HG02610 (cell line): ENCODE data around the gene NQO2.
"Not testable (repeated sequence)": the region's sequence is repeated elsewhere in the genome, so short reads cannot be mapped to it uniquely, and the experiment has no call there.

Experiments
- ATAC-seq: cut with Tn5 transposase; IDR thresholded peaks from one replicate; pipeline ENCODE4 v1.9.1; 2021; ENCODE audit warnings: mild to moderate bottlenecking, moderate library complexity; ENCODE audit not compliant: unreplicated experiment

NQO2 gene

DNA sequence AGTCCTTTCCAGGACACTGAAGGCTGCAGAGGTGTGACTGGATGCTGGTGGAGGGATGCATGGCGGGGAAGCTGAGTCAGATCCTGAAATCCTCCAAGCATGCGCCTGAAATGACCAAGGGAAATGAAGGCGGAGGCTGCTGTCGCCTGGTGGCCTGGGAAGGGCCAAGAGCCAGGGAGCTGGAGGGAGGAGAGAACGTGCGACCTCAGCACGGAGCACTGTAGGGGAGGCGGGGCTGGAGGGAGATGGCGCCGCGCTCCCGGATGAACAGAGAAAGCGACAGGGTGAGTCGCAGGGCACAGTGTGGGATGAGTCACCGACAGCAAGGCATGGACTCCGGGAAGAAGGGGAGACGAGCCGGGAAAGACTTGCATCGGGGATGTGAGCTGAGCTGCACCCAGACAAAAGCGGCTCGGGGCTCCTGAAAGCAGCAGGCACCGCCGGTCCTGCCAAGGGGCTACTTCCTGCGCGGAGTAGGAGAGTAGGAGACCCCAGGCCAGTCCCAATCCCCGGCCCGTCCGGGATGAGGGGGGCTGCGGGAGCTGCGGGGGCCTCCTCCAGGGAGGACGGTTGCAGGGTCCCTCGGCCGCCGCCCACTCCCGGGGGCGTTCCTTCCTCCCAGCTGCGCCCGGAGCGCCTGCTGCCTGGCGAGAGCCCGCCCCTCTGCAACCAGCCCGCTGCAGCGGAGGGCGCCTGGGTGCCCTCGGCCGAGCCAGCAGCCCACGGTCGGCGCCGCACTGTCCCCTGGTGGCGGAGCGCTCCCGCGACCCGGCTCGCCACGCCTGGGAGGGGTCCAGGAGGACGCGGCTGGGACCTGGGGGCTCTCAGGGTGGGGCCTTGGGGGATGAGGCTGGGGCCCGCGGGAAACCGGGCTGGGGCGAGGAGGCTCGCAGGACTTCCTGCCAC is 11.0 kb upstream of the NQO2 start:
- ATAC-seq, result peak; percentile 55

DNA sequence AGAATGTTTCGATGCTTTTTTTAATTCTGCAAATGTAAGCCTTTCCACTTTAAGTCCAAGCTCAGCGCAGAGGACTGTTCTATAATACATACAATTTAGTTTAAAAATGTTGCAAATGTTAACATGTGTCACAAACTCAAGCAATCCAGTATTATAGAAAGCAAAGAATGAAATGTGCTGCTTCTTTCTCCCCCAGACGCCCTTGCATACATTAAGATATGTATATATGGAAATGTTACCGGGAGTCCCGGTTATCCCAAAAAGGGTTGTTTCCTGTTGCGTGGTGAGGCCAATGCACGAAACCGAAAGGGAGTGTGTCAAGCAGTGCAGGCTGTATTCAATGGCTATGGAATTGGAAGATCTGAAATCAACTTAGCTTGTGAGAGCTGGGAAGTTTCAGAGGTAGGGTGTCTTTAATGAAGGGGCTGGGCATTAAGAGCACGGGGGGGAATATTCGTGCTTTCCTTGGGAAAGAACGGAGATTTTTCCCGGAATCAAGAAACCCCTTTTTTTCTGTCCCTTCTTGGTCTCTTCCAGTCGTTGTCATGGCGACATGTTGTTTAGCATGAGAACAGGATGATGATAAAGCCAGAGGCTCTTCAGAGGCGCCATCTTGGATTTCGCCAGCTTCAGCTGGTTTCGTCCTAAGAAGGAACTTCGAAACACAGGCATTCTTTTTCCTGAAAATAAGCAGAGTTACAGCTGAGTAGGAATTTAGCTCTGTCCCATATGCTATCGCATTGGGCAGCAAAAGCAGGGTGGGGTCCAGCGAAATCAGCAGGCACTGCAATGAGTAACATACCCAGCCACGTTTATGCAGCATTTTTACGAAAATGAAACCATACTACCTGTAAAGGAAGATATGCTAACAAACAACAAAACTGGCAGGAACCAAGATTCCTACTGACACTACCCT is 10.1 kb upstream of the NQO2 start:
- ATAC-seq, result peak; percentile 72

DNA sequence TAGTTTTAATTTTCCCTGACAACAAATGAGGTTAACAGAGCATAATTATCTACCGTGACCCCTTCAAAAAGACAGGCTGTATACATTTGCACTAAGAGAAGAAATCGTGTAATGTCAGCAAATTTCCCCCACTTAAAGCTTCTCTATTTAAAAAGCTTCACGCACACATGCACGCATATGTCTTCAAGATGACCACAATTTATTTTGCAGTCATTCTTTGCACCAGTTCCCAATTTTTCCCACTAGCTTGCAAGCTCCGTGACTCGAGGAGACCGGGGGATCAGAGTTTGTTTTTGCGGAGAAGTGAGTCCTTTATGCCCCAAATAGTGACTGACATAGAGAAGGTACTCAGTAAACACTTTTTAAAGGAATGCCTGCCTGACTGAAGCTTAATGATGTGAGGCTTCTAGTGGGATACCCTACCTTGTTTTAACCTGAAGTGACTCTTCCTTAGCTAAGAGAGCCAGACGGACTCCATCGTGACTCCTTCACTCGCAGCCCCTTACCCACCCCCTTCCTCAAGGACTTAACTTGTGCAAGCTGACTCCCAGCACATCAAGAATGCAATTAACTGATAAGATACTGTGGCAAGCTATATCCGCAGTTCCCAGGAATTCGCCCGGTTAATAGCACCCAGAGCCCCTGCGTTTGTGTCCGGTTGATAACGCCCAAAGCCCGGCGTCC is 9.3 kb upstream of the NQO2 start:
- no peak for ATAC-seq

DNA sequence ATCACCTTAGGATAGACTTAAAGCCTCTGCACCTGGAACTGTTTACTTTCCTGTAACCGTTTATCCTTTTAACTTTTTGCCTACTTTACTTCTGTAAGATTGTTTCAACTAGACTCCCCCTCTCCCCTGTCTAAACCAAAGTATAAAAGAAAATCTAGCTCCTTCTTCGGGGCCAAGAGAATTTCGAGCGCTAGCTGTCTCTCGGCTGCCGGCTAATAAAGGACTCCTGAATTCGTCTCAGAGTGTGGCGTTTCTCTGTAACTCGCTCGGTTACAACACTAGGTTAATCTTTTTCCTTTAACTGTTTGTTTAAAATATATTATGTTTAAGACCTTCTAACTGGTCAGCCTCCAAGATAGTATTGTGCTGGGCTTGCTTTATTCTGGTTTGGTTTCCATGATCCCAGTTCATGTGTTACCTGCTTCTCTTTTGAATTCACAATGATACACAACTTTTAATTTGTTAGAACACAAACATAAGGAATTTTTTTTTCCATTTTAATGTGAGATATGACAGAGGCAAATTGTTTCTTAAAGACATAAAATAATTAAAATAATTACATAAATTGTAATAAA is 8.7 kb upstream of the NQO2 start:
- ATAC-seq, result no peak

DNA sequence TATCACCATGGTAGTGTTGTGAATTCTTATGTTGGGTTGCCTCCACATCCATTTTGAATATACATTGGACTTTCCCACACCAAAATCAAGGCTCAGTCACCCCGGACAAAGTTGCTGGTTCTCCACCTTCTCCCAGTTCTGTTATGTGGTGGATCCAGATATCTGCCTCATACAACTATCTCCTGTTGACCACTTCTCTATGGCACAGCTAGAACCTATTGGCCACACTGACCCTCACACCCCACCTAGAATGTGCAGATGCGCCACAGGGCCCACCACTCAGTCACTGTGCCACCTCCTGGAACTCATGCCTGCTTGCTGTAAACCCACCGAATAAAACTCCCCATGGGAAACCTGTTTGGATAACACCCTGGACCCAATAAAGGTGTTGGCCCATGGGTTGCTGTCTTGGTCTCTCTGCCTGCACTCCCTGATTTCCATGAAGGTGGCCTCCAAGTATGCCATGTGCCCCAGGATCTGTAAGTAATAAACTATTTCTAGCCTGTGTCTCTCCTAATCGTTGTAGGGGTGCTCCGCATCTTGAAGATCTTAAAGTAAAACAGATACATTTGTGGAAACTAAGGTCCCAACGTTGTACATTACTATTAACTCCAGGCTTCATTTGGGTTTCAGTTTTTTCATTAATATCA is 7.2 kb upstream of the NQO2 start:
- no peak for ATAC-seq

DNA sequence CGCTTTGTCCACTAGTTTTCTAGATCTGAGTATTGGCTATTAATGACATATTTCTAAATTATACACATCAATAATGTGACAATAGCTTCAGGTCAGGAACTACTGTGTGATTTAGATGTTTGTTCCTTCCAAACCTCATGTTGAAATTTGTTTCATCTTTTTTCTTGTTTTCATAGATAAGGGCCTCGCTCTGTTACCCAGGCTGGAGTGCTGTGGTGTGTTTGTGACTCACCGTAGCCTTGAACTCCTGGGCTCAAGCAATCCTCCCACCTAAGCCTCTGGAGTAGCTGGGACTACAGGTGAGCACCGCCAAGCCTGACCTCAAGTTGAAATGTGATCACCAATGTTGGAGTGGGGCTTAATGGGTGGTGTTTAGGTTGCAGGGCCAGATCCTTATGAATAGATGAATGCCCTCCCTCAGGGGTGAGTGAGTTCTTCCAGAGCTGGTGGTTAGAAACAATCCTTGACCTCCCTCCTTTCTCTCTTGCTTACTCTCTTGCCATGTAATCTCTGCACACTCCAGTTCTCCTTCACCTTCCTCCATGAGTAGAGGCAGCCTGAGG is 5.9 kb upstream of the NQO2 start:
- ATAC-seq, result no peak

DNA sequence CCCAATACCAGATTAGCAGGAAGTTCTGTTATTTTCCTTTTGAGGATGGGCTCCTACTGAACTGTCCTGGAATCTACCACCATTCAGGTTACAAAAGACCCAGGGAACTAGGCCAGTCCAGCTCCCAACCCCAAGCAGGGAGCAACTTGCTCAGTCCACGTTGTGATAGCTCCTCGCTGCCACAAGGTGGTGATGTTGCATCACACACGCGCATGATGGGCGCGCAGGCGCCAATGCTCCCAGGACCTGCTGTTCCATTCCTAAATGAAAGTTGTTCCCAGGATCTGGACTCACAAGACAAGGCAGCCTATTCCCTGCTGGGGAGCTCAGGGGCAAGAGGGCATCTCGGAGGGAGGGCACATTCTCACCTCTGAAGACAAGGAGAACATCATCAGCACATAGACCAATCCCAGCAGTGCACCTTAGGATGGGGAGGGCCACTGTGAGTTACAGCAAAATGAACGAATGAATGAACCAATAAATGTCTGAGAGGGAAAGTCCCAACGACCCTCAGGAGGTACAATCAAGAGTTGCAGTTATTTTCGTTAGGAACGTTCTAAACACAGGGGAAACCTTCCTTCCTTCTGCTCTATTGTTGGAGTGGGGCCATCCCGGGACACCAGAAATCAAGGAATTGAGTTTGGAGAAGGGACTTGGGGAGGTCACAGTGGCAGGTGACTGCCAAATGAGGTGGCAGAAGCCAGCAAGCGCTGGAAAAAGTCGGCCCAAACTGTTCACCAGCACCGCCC is 1.3 kb upstream of the NQO2 start:
- peak; percentile 36 for ATAC-seq

DNA sequence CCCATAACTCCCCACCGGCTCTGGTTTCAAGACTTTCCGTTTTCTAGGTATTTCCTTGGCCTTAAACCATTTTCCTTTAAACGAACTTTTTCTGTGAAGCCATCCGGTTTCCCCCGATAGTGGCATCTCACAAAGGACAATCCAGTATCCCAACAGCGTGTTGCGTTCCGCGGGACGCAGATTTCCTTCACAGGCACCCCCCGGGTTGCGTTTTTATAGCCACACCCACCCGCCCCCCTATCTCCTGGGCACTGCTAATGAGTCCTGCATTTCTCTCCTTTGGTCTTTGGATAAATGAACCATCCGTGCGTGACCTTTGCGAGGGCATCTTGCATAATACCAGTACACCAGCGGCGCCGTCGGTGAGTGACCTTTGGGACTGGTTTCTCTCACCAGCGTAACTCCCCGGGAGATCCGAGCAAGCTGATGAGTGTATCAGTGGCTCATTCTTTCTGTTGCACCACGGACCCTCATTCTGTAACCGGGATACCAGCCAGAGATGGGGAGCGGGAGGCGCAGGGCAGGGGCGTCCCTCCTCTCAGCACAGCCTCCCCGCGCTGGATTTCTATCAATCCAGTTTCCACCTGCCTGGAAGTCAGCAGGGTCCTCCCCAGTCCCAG is 586 bp upstream of the NQO2 start:
- ATAC-seq, result peak; percentile 18

DNA sequence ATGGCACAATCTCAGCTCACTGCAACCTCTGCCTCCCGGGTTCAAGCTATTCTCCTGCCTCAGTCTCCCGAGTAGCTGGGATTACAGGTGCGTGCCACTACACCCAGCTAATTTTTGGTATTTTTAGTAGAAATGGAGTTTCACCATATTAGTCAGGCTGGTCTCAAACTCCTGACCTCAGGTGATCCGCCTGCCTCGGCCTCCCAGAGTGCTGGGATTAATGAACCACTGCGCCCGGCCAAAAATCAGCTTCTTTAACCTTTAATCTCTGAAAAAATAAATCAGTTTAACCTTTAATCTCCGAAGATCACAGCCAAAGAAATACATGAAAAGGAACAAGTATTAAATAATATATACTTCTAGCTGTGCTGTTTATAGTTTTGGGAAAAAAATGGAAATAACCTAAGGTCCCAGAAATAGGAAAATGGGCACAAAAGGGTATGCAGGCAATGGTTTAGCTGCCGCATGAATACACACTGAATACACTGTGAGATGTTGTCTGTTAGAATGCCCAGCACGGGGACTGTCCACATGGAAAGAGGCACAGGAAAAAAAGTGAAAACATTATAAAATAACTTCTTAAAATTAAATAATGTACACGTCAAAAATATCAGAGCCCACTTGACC is 1.6 kb downstream of the NQO2 start:
- ATAC-seq, result no peak

DNA sequence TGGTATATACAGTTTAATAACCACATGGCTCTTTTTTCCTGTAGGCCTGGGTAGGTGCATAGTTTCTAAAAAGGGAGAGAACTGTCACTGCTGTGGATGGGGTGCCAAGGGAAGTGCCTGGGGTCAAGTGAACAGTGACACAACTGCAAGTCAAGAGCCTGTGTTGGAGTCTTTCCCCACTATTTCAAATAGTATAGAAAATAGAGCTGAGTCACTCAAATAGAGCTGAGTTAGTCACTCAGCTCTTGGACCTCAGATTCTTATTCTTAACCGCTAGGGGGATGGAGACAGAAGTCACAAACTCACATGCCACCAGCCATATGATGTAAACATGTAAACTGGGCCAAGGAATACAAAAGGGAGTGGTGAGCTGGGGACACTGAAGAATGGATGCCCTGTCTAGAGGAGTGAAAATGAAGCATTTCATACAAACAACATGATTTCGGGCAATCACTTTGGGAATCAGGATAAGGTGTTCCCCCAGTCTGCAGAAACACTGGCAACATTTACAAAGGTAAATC is 2.1 kb downstream of the NQO2 start:
- ATAC-seq, result no peak

DNA sequence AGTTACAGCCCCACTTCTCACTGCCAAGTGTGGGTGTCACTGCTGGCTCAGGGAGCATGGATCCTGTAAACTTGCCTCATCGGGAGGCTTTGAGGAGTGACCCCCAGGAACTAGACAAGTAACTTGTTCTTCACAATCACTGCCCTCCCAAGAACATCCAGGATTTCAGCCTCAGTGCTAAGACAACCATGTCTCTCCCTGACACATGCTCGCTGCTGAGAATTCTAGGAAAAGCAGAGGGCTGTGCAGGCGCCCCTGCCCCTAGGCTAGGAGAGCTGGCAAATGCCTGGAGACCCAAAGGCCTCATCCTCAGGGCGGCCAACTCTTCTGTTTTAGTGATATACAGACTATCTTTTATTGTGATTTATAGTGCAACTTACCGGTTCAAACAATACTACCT is 3.5 kb downstream of the NQO2 start:
- not testable (repeated sequence) for ATAC-seq

DNA sequence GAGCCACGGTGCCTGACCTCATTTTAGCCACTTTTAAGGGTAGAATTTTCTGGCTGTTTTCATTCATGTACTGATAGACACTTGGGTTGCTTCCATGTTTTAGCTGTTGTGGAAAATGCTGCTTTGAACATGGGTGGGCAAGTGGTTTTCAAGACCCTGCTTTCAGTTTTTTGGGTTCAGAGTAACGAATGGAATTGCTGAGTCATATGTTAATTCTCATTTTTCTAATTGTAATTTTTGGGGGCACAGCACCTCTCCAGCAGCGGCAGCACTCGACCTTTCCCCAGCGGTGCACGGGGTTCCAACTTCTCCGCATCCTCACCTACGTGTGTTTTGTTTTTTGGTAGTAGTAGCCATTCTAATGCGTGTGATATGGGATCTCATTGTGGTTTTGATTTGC is 5.4 kb downstream of the NQO2 start:
- ATAC-seq, result no peak

DNA sequence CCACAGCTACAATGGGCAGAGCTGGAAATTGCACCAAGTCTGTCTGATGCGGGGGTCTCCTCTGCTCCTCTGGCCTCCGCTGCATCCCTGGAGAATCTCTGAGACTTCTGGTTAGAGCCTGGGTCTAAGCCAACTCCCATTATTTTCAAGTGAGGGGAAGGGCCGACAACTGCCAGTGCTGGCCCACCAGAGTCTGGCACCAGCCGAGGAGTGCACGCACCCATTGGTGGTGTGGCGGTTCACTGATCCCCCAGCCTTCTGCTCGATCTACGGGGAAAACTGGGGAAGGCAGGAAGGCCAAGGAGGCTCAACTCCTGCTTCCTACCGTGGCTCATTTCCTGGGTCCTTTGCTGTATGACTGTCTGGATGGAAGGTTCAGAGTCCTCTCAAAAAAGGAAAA is 6.2 kb downstream of the NQO2 start:
- ATAC-seq, result no peak

DNA sequence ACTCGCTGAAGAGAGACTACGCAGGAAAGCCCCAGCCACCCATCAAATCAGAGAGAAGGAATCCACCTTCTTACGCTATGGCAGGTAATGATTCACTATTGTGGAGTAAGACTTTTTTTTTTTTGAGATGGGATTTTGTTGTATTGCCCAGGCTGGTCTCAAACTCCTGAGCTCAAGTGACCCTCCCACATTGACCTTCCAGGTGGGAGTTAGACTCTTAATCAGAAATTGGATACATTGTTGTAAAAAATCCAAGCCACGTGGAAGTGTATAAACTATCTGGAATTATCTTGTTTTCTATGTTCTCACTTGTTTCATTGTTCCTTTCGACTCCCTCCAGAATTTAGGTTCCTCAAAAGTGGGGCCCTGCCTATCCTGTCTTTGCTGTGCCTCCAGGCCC is 6.8 kb downstream of the NQO2 start:
- no peak for ATAC-seq

DNA sequence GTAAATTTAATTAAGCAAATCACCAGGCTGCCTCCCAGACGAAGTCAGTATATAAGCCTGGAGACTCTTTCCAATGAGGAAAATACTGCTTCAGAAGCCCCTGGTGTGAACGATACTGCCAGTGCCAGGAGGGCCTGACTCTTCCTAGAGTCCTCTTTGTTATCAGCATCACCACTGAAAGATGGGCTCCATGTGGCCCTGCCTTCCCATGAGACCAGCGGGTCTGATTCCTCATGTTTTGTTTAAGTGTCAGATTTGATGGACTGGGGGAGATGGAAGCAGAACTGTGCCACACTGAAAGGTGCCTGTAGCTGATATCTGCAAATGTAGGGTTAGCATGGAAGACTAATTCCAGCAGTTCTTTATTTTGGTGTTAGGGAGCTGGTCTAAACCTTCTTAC is 7.9 kb downstream of the NQO2 start:
- no peak for ATAC-seq

DNA sequence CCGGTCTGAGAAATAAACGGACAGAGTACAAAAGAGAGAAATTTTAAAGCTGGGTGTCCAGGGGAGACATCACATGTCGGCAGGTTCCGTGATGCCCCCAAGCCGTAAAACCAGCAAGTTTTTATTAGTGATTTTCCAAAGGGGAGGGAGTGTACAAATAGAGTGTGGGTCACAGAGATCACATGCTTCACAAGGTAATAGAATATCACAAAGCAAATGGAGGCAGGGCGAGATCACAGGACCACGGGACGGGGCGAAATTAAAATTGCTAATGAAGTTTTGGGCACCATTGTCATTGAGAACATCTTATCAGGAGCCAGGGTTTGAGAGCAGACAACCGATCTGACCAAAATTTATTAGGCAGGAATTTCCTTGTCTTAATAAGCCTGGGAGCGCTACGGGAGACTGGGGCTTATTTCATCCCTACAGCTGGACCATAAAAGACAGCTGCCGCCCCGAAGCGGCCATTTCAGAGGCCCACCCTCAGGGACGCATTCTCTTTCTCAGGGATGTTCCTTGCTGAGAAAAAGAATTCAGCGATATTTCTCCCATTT is 9.1 kb downstream of the NQO2 start:
- not testable (repeated sequence) for ATAC-seq

DNA sequence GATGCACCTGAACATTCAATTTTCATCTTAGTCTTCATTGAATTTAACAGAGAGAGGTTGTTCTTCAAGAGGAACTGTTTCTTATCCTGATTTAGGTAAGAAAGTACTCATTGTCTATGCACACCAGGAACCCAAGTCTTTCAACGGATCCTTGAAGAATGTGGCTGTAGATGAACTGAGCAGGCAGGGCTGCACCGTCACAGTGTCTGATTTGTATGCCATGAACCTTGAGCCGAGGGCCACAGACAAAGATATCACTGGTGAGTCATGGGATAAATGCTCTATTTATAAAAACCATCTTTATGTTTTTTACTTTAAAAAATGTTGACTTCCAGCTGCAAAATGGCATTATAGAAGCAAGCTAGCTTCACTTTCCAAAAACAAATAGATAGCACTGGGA is 10.2 kb downstream of the NQO2 start:
- ATAC-seq, result no peak

DNA sequence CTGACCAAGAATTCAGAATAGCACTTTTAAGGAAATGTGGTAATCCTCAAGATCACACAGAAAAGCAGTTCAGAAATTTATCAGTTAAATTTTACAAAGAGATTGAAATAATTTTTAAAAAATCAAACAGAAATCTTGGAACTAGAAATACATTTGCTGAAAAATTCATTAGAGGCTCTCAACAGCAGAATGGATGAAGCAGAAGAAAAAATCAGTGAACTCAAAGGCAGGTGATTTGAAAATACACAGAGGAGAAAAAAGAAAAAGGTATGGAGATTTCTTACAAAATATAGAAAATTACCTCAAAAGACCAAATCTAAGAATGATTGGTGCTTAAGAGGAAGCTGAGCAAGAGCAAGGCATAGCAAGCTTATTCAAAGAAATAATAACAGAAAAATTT is 11.5 kb downstream of the NQO2 start:
- no peak for ATAC-seq
